GM23248 (cell line): ENCODE results near the gene CDX2.
"Not testable (repeated sequence)": the region's sequence is repeated elsewhere in the genome, so short reads cannot be mapped to it uniquely, and the experiment has no call there.

ENCODE experiments used
- EZH2 ChIP-seq: fragments of 200-600 bp; sonication (generic); IDR thresholded peaks from 2 replicates; pipeline ENCODE4 v1.6.1; 2018; ENCODE audit warnings: antibody characterized with exemption, mild to moderate bottlenecking; ENCODE audit not compliant: insufficient read depth, poor library complexity, severe bottlenecking
- EZH2phosphoT487 ChIP-seq: fragments of 200-600 bp; sonication (generic); IDR thresholded peaks from 2 replicates; pipeline ENCODE4 v1.6.1; 2018; ENCODE audit warnings: antibody characterized with exemption, moderate library complexity, mild to moderate bottlenecking, low read depth; ENCODE audit not compliant: insufficient read depth

GRCh38 chr13:27964206-27964605 lies 4.9 kb downstream of the CDX2 start:
- not testable (repeated sequence) for TF ChIP-seq EZH2phosphoT487, EZH2
